ENCODE data around the gene ATP5F1E.

Gene ATP5F1E

GRCh38 chr20:59032023-59032712 lies at the start of gene ATP5F1E:
ATP5F1E (minus strand) TSS chr20:59032335; CDS start chr20:59032251, 84 bp downstream.
- peak; percentile 95 for DNase-seq (ENCODE audit: low read depth)

GRCh38 chr20:59081036-59081435 lies 48.9 kb upstream of the ATP5F1E start:
- no peak for DNase-seq (ENCODE audit: low read depth)

GRCh38 chr20:59078231-59078630 lies 46.1 kb upstream of the ATP5F1E start:
- DNase-seq (ENCODE audit: low read depth) = no peak

GRCh38 chr20:59077705-59078104 lies 45.6 kb upstream of the ATP5F1E start:
- no peak for DNase-seq (ENCODE audit: low read depth)

GRCh38 chr20:59075934-59076508 lies 43.9 kb upstream of the ATP5F1E start:
- DNase-seq (ENCODE audit: low read depth) = no peak

- DNase-seq (ENCODE audit: low read depth) = no peak
Observed at GRCh38 chr20:59074456-59074855, 42.3 kb upstream of the ATP5F1E start.

- no peak for DNase-seq (ENCODE audit: low read depth)
Observed at GRCh38 chr20:59073582-59073981, 41.4 kb upstream of the ATP5F1E start.

GRCh38 chr20:59071216-59071615 lies 39.1 kb upstream of the ATP5F1E start:
- DNase-seq (ENCODE audit: low read depth) = no peak

- no peak for DNase-seq (ENCODE audit: low read depth)
Observed at GRCh38 chr20:59069026-59069425, 36.9 kb upstream of the ATP5F1E start.

GRCh38 chr20:59068534-59068933 lies 36.4 kb upstream of the ATP5F1E start:
- DNase-seq (ENCODE audit: low read depth) = no peak

- no peak for DNase-seq (ENCODE audit: low read depth)
Observed at GRCh38 chr20:59064214-59064722, 32.1 kb upstream of the ATP5F1E start.

- DNase-seq (ENCODE audit: low read depth) = no peak
Observed at GRCh38 chr20:59063358-59064213, 31.5 kb upstream of the ATP5F1E start.

- DNase-seq (ENCODE audit: low read depth) = no peak
Observed at GRCh38 chr20:59062081-59062480, 29.9 kb upstream of the ATP5F1E start.

GRCh38 chr20:59055302-59055701 lies 23.2 kb upstream of the ATP5F1E start:
- no peak for DNase-seq (ENCODE audit: low read depth)

- no peak for DNase-seq (ENCODE audit: low read depth)
Observed at GRCh38 chr20:59051666-59052185, 19.6 kb upstream of the ATP5F1E start.

- no peak for DNase-seq (ENCODE audit: low read depth)
Observed at GRCh38 chr20:59050437-59050836, 18.3 kb upstream of the ATP5F1E start.

- no peak for DNase-seq (ENCODE audit: low read depth)
Observed at GRCh38 chr20:59048681-59049030, 16.5 kb upstream of the ATP5F1E start.

- DNase-seq (ENCODE audit: low read depth) = no peak
Observed at GRCh38 chr20:59047938-59048680, 16.0 kb upstream of the ATP5F1E start.

GRCh38 chr20:59046862-59047261 lies 14.7 kb upstream of the ATP5F1E start:
- DNase-seq (ENCODE audit: low read depth) = no peak

GRCh38 chr20:59044796-59045195 lies 12.7 kb upstream of the ATP5F1E start:
- DNase-seq (ENCODE audit: low read depth) = no peak

- DNase-seq (ENCODE audit: low read depth) = no peak
Observed at GRCh38 chr20:59044295-59044694, 12.2 kb upstream of the ATP5F1E start.

- DNase-seq (ENCODE audit: low read depth) = no peak
Observed at GRCh38 chr20:59043698-59044097, 11.6 kb upstream of the ATP5F1E start.

All from stimulated activated CD8-positive, alpha-beta memory T cell treated with anti-CD3 and anti-CD28 coated beads, Interleukin-15, amount 100 ng/mL, for 24 hours (primary cell).